Lung (tissue), 12 donors: ENCODE measurements around the gene PARP3. TPM values are rescaled to one million over a fixed set of nuclear protein-coding genes. Genes with fewer than 3 reads are reported as not detected.
A peak's percentile ranks its signal among the peaks of the same experiment; 100 is the strongest.

Experiments
- ATAC-seq: fragments of 200-7000 bp; cut with Tn5 transposase; one replicate; pipeline ENCODE4 v1.9.1; 2020; ENCODE audit warnings: moderate number of reproducible peaks; ENCODE audit not compliant: insufficient read depth, low FRiP score
- DNase-seq, 3 donors: peaks; one replicate each; pipeline ENCODE4 v3.0.0-alpha.2; 2013 to 2017
- H3K27ac ChIP-seq, 2 donors: one replicate each; pipeline ENCODE4 v1.5.1; 2013; ENCODE audit warnings: mild to moderate bottlenecking in 2 of 2, moderate library complexity in 2 of 2, control low read depth in 1 of 2, inconsistent platforms in 1 of 2, low read depth in 1 of 2, low read length in 1 of 2
- H3K27me3 ChIP-seq, 3 donors: one replicate each; pipeline ENCODE4 v1.5.1; 2013; ENCODE audit warnings: low read length in 2 of 3; ENCODE audit not compliant: control insufficient read depth in 3 of 3, insufficient read depth in 3 of 3
- H3K36me3 ChIP-seq, 4 donors: one replicate each; pipeline ENCODE4 v1.5.1; 2013; ENCODE audit warnings: low read length in 4 of 4, mild to moderate bottlenecking in 1 of 4, moderate library complexity in 1 of 4; ENCODE audit not compliant: control insufficient read depth in 4 of 4, insufficient read depth in 4 of 4
- H3K4me1 ChIP-seq, 5 donors: one replicate each; pipeline ENCODE4 v1.5.1; 2013; ENCODE audit warnings: low read length in 5 of 5, mild to moderate bottlenecking in 2 of 5, moderate library complexity in 1 of 5; ENCODE audit not compliant: control insufficient read depth in 5 of 5, insufficient read depth in 5 of 5
- H3K4me3 ChIP-seq: one replicate; pipeline ENCODE4 v1.5.1; 2013; ENCODE audit warnings: mild to moderate bottlenecking, control low read depth, moderate library complexity
- H3K9ac ChIP-seq, 2 donors: one replicate each; pipeline ENCODE4 v1.5.1; 2013; ENCODE audit warnings: low read length in 2 of 2, control low read depth in 1 of 2; ENCODE audit not compliant: insufficient read depth in 1 of 2
- H3K9me3 ChIP-seq, 4 donors: one replicate each; pipeline ENCODE4 v1.5.1; 2013; ENCODE audit warnings: low read length in 3 of 4, mild to moderate bottlenecking in 1 of 4, moderate library complexity in 1 of 4; ENCODE audit not compliant: control insufficient read depth in 4 of 4, insufficient read depth in 3 of 4
- WGBS, 2 donors: extraction: QIAGEN DNeasy Blood & Tissue Kit; methylation state at CpG; one replicate each; pipeline ENCODE4 v1.1.7; 2013; 5-methylcytosine and 5-hydroxymethylcytosine counted together
- polyA plus RNA-seq, 2 donors: library from polyadenylated mRNA; stranded (reverse); fragments of 200-250 nt; gene quantifications; one replicate each; pipeline ENCODE4 v1.2.1, GENCODE V29; 2013
- total RNA-seq, 2 donors: library from RNA; depleted of rRNA in 1 of 2; stranded (reverse); fragments of >200 nt in 1 of 2; gene quantifications; one replicate each; pipeline ENCODE4 v1.2.1, GENCODE V29; 2014 to 2021
- TF ChIP-seq, protein P1 (sequence below): IDR thresholded peaks from 2 replicates; pipeline ENCODE4 v1.5.1; 2012; ENCODE audit warnings: mild to moderate bottlenecking; ENCODE audit errors: control extremely low read depth, extremely low read depth
- donor health status: control.
- donor health status: control.
- donor health status: Bipolar disorder and iron deficiency.
- donor health status: healthy.
- donor health status: DM: yes; HTN: yes; CAD: no.

PARP3 gene
- total and polyA plus RNA-seq, 4 donors = 15.3 to 36.7 (median 21.0) TPM

DNA sequence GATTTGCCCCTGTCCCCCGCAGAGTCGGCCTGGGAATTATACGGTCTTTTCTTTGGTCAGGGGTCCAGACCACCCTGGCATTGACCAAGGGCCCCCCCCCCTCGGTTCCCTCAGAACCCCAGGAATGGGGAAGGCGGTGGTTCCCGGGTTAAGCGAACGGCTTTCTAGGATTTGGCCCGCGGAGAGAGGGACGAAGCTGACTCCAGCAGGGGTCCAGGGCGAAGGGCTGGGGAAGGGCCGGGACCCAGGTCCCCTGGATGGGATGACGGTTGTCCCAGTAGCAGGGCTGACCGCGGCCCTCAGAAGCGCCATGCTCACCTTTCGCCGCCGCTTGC, 733 bp upstream of the PARP3 start:
- WGBS, 2 donors = 0% methylated on average over 16 to 20 of the region's 20 CpGs

GRCh38 chr3:51942603-51943450, 664 bp downstream of the PARP3 start:
- peaks cover 3 to 18% (median 12%) of the 10 kb centered on the region in 5 donors for H3K4me1 ChIP-seq
- peak; percentile 25 to 46 (median 40) for DNase-seq
- ATAC-seq = peak; percentile 8
- peak overlapping the region; percentile 86 to 98 for H3K27ac ChIP-seq
- peak overlapping the region; percentile 51 for H3K4me3 ChIP-seq
- peaks cover 0 to 10% (median 7%) of the 10 kb centered on the region in 4 donors for H3K36me3 ChIP-seq
- H3K27me3 ChIP-seq = no peaks in the 10 kb centered on the region
- WGBS, 2 donors = 34 to 53% methylated on average over 17 of the region's 17 CpGs
- no peaks in the 10 kb centered on the region for H3K9me3 ChIP-seq
- peak overlapping the region; percentile 73 to 85 for H3K9ac ChIP-seq
- TF ChIP-seq, protein P1, sequence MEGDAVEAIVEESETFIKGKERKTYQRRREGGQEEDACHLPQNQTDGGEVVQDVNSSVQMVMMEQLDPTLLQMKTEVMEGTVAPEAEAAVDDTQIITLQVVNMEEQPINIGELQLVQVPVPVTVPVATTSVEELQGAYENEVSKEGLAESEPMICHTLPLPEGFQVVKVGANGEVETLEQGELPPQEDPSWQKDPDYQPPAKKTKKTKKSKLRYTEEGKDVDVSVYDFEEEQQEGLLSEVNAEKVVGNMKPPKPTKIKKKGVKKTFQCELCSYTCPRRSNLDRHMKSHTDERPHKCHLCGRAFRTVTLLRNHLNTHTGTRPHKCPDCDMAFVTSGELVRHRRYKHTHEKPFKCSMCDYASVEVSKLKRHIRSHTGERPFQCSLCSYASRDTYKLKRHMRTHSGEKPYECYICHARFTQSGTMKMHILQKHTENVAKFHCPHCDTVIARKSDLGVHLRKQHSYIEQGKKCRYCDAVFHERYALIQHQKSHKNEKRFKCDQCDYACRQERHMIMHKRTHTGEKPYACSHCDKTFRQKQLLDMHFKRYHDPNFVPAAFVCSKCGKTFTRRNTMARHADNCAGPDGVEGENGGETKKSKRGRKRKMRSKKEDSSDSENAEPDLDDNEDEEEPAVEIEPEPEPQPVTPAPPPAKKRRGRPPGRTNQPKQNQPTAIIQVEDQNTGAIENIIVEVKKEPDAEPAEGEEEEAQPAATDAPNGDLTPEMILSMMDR = no peak

More for the DNA sequence above, 733 bp upstream of the PARP3 start:
- TF ChIP-seq, protein P1 = no peak
- H3K27me3 ChIP-seq = no peaks in the 10 kb centered on the region
- peaks cover 3 to 18% (median 12%) of the 10 kb centered on the region in 5 donors for H3K4me1 ChIP-seq
- no peaks in the 10 kb centered on the region for H3K9me3 ChIP-seq
- H3K4me3 ChIP-seq = peak overlapping the region; percentile 65
- no peak for DNase-seq
- H3K27ac ChIP-seq = peak overlapping the region; percentile 75 to 80
- H3K9ac ChIP-seq = peak overlapping the region; percentile 55 to 56
- peaks cover 6 to 17% (median 14%) of the 10 kb centered on the region in 4 donors for H3K36me3 ChIP-seq
- no peak for ATAC-seq

- H3K9ac ChIP-seq = peak overlapping the region in 1 of 2 donors; percentile 85
These were observed 1.6 kb downstream of the PARP3 start for GRCh38 chr3:51943451-51944391.

More at GRCh38 chr3:51943451-51944391, 1.6 kb downstream of the PARP3 start:
- peak overlapping the region in 1 of 2 donors; percentile 98 for H3K27ac ChIP-seq
- 93 to 97% methylated on average over 20 to 21 of the region's 21 CpGs for WGBS, 2 donors
- H3K9me3 ChIP-seq = no peaks in the 10 kb centered on the region
- no peak for ATAC-seq
- DNase-seq = no peak
- H3K4me1 ChIP-seq = peaks cover 3 to 18% (median 12%) of the 10 kb centered on the region in 5 donors
- TF ChIP-seq, protein P1 = no peak
- peaks cover 0 to 4% (median 3%) of the 10 kb centered on the region in 4 donors for H3K36me3 ChIP-seq
- no peak overlapping the region for H3K4me3 ChIP-seq
- H3K27me3 ChIP-seq = no peaks in the 10 kb centered on the region
